ENCODE measurements around the gene DPP10.

DNA sequence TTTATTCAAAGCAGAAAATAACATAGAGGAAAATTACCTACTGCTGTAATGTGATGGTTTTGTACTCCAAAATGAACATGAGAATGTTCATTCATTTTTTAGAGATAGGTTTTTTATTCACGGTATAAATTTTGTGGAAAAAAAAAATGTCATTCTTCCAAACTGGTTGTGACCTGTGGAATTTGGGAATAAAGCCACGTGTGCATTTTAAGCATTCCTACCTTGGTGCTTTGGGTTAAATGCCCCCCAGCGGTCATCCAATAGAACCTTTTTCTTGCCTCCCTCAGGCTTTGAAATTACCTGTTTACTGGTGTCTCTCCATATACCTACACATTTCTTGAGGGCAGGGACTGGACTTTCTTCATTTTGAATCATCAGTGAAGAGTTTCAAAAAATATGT lies 740.7 kb downstream of the DPP10 start:
- TF ChIP-seq RXRA (IDR thresholded peaks at IDR 0.05) (no peak), SP1 (IDR thresholded peaks at IDR 0.05) (no peak)

Data from liver (tissue), 2 donors.